GM15510 (cell line): ENCODE results near the gene BCDIN3D.

Experiments
- POLR2A ChIP-seq: IDR thresholded peaks from 3 replicates; pipeline ENCODE4 v1.6.1; 2011; ENCODE audit warnings: borderline replicate concordance; ENCODE audit not compliant: insufficient read length; ENCODE audit errors: extremely low read depth

Gene BCDIN3D

DNA sequence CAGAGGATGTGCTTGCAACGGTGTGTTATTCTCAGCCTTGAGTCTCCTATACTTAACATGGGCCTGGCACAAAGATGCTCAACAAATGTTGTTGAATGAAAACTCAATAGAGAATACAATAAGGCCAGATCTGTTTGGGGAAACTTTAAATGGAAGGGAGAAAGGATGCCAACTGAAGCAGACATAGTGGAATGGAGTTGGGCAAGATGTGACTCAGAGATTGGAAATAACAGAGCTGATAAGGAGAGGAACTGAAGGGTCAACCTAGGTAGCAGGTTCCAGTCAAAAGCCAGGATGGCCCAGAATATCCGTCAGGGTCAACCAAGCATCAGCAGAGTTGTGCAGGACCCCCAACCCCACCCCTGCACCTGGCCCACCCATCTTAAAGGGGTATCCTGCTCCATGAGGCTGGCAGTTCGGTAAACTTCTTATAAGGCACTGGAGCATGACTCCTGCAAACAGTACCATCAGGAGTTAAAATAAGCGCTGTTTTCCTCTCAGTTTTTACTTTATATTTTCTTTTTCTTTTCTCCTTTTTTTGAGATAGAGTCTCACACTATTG, 1.1 kb upstream of the BCDIN3D start:
- no peak for TF ChIP-seq POLR2A

- no peak for TF ChIP-seq POLR2A
Measured at GRCh38 chr12:49843411-49843810, 505 bp upstream of the BCDIN3D start.

- no peak for TF ChIP-seq POLR2A
Measured at GRCh38 chr12:49838973-49839633, 3.8 kb downstream of the BCDIN3D start.

GRCh38 chr12:49832836-49833421, 10.0 kb downstream of the BCDIN3D start:
- TF ChIP-seq POLR2A, result no peak

- no peak for TF ChIP-seq POLR2A
Measured at GRCh38 chr12:49831717-49832116, 11.2 kb downstream of the BCDIN3D start.

DNA sequence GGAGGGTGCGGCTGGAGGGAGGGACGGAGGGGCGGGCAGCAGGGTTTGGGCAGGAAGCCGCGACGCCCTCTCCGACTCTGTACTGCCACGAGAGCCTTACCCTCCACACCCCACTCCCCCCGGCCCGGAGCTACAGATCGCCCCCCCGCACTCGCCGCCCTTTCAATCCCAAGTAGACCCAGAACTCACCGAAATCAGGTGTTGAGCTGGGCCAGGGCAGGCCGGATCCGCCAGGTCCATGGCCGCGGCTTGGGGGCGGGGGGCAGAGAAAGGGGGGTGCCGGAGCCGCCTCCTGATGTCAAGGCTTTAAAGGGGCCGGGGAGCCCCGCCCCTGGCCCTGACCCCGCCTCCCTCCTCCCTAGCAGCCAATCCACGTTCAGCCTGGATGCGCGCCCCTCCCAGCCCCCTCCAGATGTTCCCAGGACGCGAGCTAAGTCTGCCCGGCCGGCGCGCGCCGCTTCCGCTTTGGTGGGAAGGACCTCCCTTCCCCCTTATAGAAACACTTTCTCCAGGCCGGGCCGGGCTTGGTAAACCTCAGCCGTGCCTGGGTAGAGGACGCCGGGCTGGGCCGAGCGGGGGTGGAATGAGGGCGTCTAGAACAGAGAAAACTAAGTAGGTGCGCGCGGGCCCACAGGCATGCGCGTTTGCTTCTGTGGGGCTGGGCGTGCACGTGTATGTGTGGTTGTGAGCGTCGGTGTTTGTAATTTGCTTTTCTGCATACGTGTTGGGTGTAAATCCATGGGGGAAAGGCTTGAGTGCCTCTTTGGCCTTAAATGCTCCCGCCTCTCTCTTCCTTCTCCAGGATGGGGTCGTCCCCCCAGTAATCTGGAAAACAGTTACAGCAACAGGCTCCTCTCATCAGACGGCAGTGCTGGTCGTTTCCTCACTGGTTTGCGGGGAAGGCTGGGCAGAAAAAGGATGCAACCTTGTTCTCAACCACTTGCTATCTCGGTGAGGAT, 14.5 kb downstream of the BCDIN3D start, which contains the start of gene NCKAP5L:
TSS of gene NCKAP5L (minus strand) at position 281 of the 959 bp plus-strand sequence. CDS start 24,369 bp downstream, outside the sequence.
- TF ChIP-seq POLR2A, result peak; percentile 54

DNA sequence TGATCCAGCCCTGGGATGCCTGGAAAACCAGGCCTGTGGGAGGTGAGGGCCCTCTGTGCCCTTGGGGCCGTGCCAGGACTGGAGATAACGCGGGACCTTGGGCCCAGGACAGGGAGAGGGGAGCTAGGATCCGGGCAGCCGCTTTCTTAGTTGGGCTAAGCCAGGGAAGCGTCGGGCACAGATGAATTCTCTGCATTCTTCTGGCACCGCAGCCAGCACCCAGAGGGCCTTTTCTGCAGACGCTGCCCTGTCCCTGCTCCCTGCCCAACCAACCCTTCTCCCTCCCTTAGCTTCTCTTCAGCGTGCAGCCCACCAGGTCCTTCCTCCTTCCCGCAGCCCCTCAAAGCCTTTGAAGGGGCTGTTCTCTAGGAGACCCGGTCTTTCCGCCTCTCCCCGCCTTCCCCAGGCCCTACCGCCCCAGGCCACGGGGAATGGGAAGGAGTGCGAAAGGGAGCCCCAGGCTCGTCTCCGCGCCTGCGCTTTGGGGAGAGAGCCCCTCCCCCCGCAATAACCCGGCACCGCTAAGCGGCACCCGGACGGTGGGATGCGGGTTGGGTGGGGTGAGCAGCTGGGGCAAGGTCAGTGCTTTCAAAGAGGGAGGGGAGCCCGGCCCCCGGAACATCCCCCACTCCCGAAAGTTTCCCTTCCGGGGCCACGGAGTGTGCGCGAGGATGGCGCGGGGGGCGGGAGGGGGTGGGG, 15.4 kb downstream of the BCDIN3D start:
- TF ChIP-seq POLR2A, result no peak

DNA sequence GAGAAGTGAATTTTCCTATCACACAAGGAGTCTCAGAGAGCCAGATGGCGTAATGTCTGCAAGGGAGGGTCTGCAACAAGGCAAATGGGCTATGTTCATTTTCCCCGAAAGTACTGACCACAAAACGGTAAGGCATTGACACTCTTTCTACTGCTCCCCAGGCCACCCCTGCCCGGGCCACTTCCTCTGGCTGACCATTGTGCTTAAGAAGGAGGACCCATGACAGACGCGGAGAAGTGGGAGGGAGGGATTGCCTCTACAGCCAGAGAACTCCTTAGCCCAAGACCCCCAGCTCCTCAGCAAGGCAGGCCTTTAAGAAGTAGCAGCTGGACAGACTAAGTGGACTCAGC, 15.9 kb downstream of the BCDIN3D start:
- no peak for TF ChIP-seq POLR2A

GRCh38 chr12:49825971-49826421, 16.9 kb downstream of the BCDIN3D start:
- TF ChIP-seq POLR2A, result no peak

- TF ChIP-seq POLR2A, result no peak
Measured at GRCh38 chr12:49825360-49825970, 17.4 kb downstream of the BCDIN3D start.

DNA sequence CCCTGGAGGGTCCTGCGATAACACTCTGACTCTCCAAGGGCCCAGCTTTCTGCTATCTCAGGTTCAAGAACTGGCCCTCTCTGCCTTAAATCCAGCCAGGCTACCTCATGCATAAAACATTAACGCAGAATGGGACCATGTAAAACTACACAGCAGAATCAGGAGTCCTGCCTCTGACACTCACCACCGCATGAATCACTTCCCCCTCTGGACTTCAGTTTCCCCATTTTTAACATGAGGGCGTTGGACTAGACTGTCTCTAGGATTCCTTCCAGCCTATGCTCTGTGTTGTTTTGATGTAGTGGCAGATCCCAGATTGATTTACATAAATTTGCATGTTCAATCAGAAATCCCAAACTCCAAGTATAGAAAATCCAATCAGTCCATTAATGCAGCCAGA, 18.0 kb downstream of the BCDIN3D start:
- TF ChIP-seq POLR2A, result no peak

- no peak for TF ChIP-seq POLR2A
Measured at GRCh38 chr12:49824416-49824815, 18.5 kb downstream of the BCDIN3D start.

- no peak for TF ChIP-seq POLR2A
Measured at GRCh38 chr12:49823951-49824350, 19.0 kb downstream of the BCDIN3D start.

- no peak for TF ChIP-seq POLR2A
Measured at GRCh38 chr12:49823350-49823749, 19.6 kb downstream of the BCDIN3D start.
